HEK293 (cell line): ENCODE measurements around the gene GID4.

Source experiments
- CTCF ChIP-seq: fragments of 450-650 bp; formaldehyde crosslinking; IDR thresholded peaks from 2 replicates; pipeline ENCODE4 v1.5.1; 2016; ENCODE audit warnings: missing biosample characterization, missing genetic modification characterization
- ZNF292 ChIP-seq: fragments of 450-650 bp; formaldehyde crosslinking; IDR thresholded peaks from 2 replicates; pipeline ENCODE4 v1.5.1; 2016; ENCODE audit warnings: low read depth, missing biosample characterization, missing genetic modification characterization, borderline replicate concordance

GRCh38 chr17:18117533-18117932, 78.3 kb downstream of the GID4 start:
- no peak for TF ChIP-seq CTCF
- no peak for TF ChIP-seq ZNF292 (tag by site-specific recombination)
